Mucosa of stomach (tissue), 1 donor: ENCODE results near the gene NEGR1.
"Not testable (repeated sequence)": the region's sequence is repeated elsewhere in the genome, so short reads cannot be mapped to it uniquely, and the experiment has no call there.

Experiments
- H3K27me3 ChIP-seq: one replicate; pipeline ENCODE4 v1.7.0; 2013; ENCODE audit warnings: mild to moderate bottlenecking, low read length; ENCODE audit not compliant: control insufficient read depth, insufficient read depth
- H3K36me3 ChIP-seq: one replicate; pipeline ENCODE4 v1.7.0; 2013; ENCODE audit warnings: low read length; ENCODE audit not compliant: control insufficient read depth, insufficient read depth
- H3K4me1 ChIP-seq: one replicate; pipeline ENCODE4 v1.7.0; 2013; ENCODE audit warnings: mild to moderate bottlenecking, low read length; ENCODE audit not compliant: control insufficient read depth, insufficient read depth
- H3K4me3 ChIP-seq: one replicate; pipeline ENCODE4 v1.7.0; 2013; ENCODE audit warnings: low read length
- H3K9ac ChIP-seq: one replicate; pipeline ENCODE4 v1.7.0; 2013; ENCODE audit warnings: mild to moderate bottlenecking, low read length, moderate library complexity
- H3K9me3 ChIP-seq: one replicate; pipeline ENCODE4 v1.7.0; 2013; ENCODE audit warnings: mild to moderate bottlenecking, low read length, moderate library complexity; ENCODE audit not compliant: control insufficient read depth
- donor health status: Pancreatic carcinoma.

The NEGR1 gene

GRCh38 chr1:71916894-71917293 is 365.4 kb downstream of the NEGR1 start:
- H3K9ac ChIP-seq: no peak overlapping the region
- no peaks in the 10 kb centered on the region for H3K9me3 ChIP-seq
- no peaks in the 10 kb centered on the region for H3K36me3 ChIP-seq
- no peaks in the 10 kb centered on the region for H3K4me1 ChIP-seq
- H3K4me3 ChIP-seq: no peak overlapping the region
- H3K27me3 ChIP-seq: no peaks in the 10 kb centered on the region

DNA sequence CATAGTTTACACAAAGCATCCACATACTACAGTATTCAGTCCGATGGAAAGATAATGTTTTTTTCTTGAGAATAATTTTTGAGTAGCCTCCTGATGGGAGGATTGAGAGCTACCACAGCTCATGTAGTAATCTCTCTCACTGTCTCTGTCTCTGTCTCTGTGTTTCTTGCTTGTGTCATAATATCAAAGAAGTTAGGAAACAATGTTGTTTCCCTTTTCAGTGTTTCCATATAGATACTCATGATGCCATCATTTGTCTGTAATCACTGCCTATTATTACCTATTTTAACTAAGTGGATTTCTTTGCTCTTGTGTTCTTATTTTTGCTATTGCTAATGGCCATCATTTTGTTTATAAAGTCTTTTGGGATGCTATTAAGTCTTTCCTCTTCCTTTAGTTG is 367.7 kb downstream of the NEGR1 start:
- Histone ChIP-seq H3K27me3 (no peaks in the 10 kb centered on the region), H3K4me1 (no peaks in the 10 kb centered on the region), H3K36me3 (no peaks in the 10 kb centered on the region), H3K9me3 (no peaks in the 10 kb centered on the region), H3K9ac (no peak overlapping the region), H3K4me3 (no peak overlapping the region)

GRCh38 chr1:71908871-71909390 is 373.4 kb downstream of the NEGR1 start:
- no peak overlapping the region for H3K4me3 ChIP-seq
- H3K36me3 ChIP-seq: no peaks in the 10 kb centered on the region

GRCh38 chr1:71908303-71908702 is 374.0 kb downstream of the NEGR1 start:
- Histone ChIP-seq H3K27me3 (no peaks in the 10 kb centered on the region), H3K9me3 (no peaks in the 10 kb centered on the region), H3K9ac (no peak overlapping the region), H3K36me3 (no peaks in the 10 kb centered on the region), H3K4me3 (no peak overlapping the region), H3K4me1 (no peaks in the 10 kb centered on the region)

More at GRCh38 chr1:71908871-71909390, 373.4 kb downstream of the NEGR1 start:
- Histone ChIP-seq H3K4me1 (no peaks in the 10 kb centered on the region), H3K27me3 (no peaks in the 10 kb centered on the region), H3K9ac (no peak overlapping the region), H3K9me3 (no peaks in the 10 kb centered on the region)

DNA sequence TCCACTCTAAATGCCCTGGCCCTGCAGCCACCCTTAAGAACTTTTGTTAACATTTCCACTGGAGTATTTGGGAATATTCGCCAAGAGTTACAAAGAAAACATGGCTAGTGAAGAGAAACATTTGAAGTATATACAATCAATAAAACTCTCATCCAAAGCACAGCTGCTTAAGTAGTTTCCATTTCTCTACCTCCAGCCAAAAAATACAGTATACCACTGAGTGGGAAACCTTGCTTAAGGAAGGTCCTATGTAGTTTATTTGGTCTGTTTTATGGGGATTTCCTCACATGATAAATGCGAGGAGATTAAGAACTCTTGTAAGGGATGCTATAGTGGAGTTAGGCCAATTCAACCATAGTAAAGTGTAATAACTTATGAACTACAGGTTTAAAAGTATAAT is 382.5 kb downstream of the NEGR1 start:
- Histone ChIP-seq H3K27me3 (no peaks in the 10 kb centered on the region), H3K4me3 (no peak overlapping the region), H3K36me3 (no peaks in the 10 kb centered on the region)

GRCh38 chr1:71888166-71888565 is 394.2 kb downstream of the NEGR1 start:
- H3K4me3 ChIP-seq, H3K9ac ChIP-seq, H3K9me3 ChIP-seq, H3K4me1 ChIP-seq, H3K36me3 ChIP-seq, H3K27me3 ChIP-seq: not testable (repeated sequence)

More for the DNA sequence above, 382.5 kb downstream of the NEGR1 start:
- Histone ChIP-seq H3K4me1 (no peaks in the 10 kb centered on the region), H3K9me3 (no peaks in the 10 kb centered on the region), H3K9ac (no peak overlapping the region)

GRCh38 chr1:71885171-71885570 is 397.2 kb downstream of the NEGR1 start:
- Histone ChIP-seq H3K9ac (no peak overlapping the region), H3K36me3 (no peaks in the 10 kb centered on the region), H3K4me1 (no peaks in the 10 kb centered on the region), H3K9me3 (no peaks in the 10 kb centered on the region), H3K27me3 (no peaks in the 10 kb centered on the region), H3K4me3 (no peak overlapping the region)

DNA sequence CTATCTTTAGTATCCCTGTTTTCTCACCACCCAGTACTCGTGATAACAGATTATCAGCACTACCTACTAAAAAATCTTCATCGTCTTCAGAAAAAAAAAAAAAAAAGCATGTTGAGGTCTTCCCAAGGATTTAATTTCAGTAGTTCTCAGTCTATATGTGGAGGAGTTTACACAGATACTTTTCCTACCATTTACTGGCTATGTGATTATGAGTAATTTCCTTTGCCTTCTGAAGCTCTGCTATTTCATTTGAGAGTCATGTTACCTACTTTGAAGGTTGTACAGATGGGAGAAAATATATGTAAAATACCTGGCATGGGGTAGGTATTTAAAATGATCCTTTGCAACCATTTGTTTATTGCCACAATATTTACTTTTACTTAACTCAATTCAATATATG is 399.7 kb downstream of the NEGR1 start:
- Histone ChIP-seq H3K36me3 (no peaks in the 10 kb centered on the region), H3K4me3 (no peak overlapping the region), H3K9ac (no peak overlapping the region), H3K27me3 (no peaks in the 10 kb centered on the region), H3K9me3 (no peaks in the 10 kb centered on the region), H3K4me1 (no peaks in the 10 kb centered on the region)

- Histone ChIP-seq H3K4me1 (no peaks in the 10 kb centered on the region), H3K27me3 (no peaks in the 10 kb centered on the region), H3K4me3 (no peak overlapping the region), H3K9me3 (no peaks in the 10 kb centered on the region), H3K9ac (no peak overlapping the region), H3K36me3 (no peaks in the 10 kb centered on the region)
Observed at GRCh38 chr1:71882226-71882625, 400.1 kb downstream of the NEGR1 start.

- H3K9me3 ChIP-seq: no peaks in the 10 kb centered on the region
- no peak overlapping the region for H3K4me3 ChIP-seq
- no peaks in the 10 kb centered on the region for H3K4me1 ChIP-seq
- H3K27me3 ChIP-seq: no peaks in the 10 kb centered on the region
- no peaks in the 10 kb centered on the region for H3K36me3 ChIP-seq
- H3K9ac ChIP-seq: no peak overlapping the region
Observed at GRCh38 chr1:71881611-71882010, 400.7 kb downstream of the NEGR1 start.

GRCh38 chr1:71869326-71869725 is 413.0 kb downstream of the NEGR1 start:
- H3K9me3 ChIP-seq: no peaks in the 10 kb centered on the region
- no peaks in the 10 kb centered on the region for H3K36me3 ChIP-seq
- no peak overlapping the region for H3K9ac ChIP-seq
- H3K4me3 ChIP-seq: no peak overlapping the region
- H3K27me3 ChIP-seq: no peaks in the 10 kb centered on the region
- no peaks in the 10 kb centered on the region for H3K4me1 ChIP-seq

DNA sequence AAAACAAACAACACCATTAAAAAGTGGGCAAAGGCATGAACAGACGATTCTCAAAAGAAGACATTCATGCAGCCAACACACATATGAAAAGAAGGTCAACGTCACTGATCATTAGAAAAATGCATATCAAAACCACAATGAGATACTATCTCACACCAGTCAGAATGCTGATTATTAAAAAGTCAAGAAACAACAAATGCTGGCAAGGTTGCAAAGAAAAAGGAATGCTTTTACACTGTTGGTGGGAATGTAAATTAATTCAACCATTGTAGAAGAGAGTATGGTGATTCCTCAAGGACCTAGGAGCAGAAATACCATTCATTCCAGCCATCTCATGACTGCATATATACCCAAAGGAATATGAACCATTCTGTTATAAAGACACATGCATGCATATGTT is 419.6 kb downstream of the NEGR1 start:
- Histone ChIP-seq H3K36me3 (no peaks in the 10 kb centered on the region), H3K27me3 (no peaks in the 10 kb centered on the region), H3K4me3 (no peak overlapping the region), H3K4me1 (no peaks in the 10 kb centered on the region), H3K9ac (no peak overlapping the region), H3K9me3 (no peaks in the 10 kb centered on the region)

GRCh38 chr1:71861022-71861421 is 421.3 kb downstream of the NEGR1 start:
- Histone ChIP-seq H3K9me3 (no peaks in the 10 kb centered on the region), H3K27me3 (no peaks in the 10 kb centered on the region), H3K9ac (no peak overlapping the region), H3K36me3 (no peaks in the 10 kb centered on the region), H3K4me3 (no peak overlapping the region), H3K4me1 (no peaks in the 10 kb centered on the region)
